ENCODE measurements around the gene MACROD2. TPM values are rescaled to one million over a fixed set of nuclear protein-coding genes. Genes with fewer than 3 reads are reported as not detected.

MACROD2 gene
- total RNA-seq, 1 experiment from 2014 or later = 3.7 TPM

DNA sequence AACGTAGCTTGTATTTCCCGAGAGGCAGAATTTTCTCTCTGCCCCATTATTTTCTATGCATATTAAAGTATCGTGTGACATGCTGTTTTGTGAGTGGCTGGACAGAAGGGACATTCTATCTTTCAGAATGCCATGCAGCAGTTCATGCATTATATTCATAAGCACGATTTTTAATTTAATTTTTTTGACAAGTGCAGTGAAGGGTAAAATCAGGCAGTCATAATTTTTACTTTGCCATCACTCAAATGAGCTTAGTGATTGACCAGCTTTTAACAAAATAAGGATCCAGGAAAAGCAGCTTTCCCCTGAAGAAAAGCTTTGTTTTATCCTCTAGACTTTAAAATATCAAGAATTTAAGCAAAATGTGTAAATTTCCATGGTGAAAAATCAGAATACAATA, 1904.7 kb downstream of the MACROD2 start:
- H3K9me3 ChIP-seq (ENCODE audit: control insufficient read depth in 1 of 2, insufficient read depth in 1 of 2, low read depth in 1 of 2, low read length in 2 of 2) = peaks cover 7 to 15% of the 10 kb centered on the region in 2 experiments; a peak in 2 of 4 replicates
- DNase-seq (ENCODE audit: low read depth, low spot score) (no peak), ATAC-seq (no peak)
- no peak overlapping the region for H3K4me2 ChIP-seq (ENCODE audit: low read length)
- no TSS peak for BruUV-seq (replicated peaks)
- H3K4me1 ChIP-seq (ENCODE audit: control insufficient read depth in 1 of 2, insufficient read depth in 2 of 2, low read length in 2 of 2) = no peaks in the 10 kb centered on the region
- no peak overlapping the region for H3K9ac ChIP-seq (ENCODE audit: low read length)
- RAD21 ChIA-PET (ENCODE audit: low non-redundant PET in 1 of 2, low total read pairs in 2 of 2, uncharacterized antibody in 2 of 2, unreplicated experiment in 2 of 2) = no interaction called here
- POLR2A ChIA-PET = no interaction called here
- no peaks in the 10 kb centered on the region for H3K27me3 ChIP-seq (ENCODE audit: insufficient read depth, low read length)
- intact Hi-C loops (cut with micrococcal nuclease) = no loop called here
- H3K9me2 ChIP-seq (ENCODE audit: insufficient read depth) = no peaks in the 10 kb centered on the region
- H4K20me1 ChIP-seq (ENCODE audit: insufficient read depth) = no peaks in the 10 kb centered on the region
- H3K27ac ChIP-seq (ENCODE audit: low read depth, low read length) = no peak overlapping the region
- TF ChIP-seq, protein P1, sequence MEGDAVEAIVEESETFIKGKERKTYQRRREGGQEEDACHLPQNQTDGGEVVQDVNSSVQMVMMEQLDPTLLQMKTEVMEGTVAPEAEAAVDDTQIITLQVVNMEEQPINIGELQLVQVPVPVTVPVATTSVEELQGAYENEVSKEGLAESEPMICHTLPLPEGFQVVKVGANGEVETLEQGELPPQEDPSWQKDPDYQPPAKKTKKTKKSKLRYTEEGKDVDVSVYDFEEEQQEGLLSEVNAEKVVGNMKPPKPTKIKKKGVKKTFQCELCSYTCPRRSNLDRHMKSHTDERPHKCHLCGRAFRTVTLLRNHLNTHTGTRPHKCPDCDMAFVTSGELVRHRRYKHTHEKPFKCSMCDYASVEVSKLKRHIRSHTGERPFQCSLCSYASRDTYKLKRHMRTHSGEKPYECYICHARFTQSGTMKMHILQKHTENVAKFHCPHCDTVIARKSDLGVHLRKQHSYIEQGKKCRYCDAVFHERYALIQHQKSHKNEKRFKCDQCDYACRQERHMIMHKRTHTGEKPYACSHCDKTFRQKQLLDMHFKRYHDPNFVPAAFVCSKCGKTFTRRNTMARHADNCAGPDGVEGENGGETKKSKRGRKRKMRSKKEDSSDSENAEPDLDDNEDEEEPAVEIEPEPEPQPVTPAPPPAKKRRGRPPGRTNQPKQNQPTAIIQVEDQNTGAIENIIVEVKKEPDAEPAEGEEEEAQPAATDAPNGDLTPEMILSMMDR (IDR thresholded peaks at IDR 0.05 in 2 of 3, conservative IDR thresholded peaks at IDR 0.05 in 1 of 3; ENCODE audit: borderline replicate concordance in 1 of 3, insufficient read depth in 1 of 3, low read depth in 2 of 3, low read length in 2 of 3) = no peak
- TF ChIP-seq FOSL1 (IDR thresholded peaks at IDR 0.05; ENCODE audit: low read depth) (no peak), SIN3A (IDR thresholded peaks at IDR 0.05; ENCODE audit: low read depth) (no peak), ZNF274 (IDR thresholded peaks at IDR 0.05; ENCODE audit: low read depth, low read length) (no peak), YY1 (IDR thresholded peaks at IDR 0.05; ENCODE audit: extremely low read depth, insufficient replicate concordance, low read depth, low read length) (no peak), ZFX (IDR thresholded peaks at IDR 0.05) (no peak), ATF3 (IDR thresholded peaks at IDR 0.05) (no peak), CEBPB (IDR thresholded peaks at IDR 0.05; ENCODE audit: low read depth) (no peak), MAX (IDR thresholded peaks at IDR 0.05) (no peak), CBX3 (IDR thresholded peaks at IDR 0.05; ENCODE audit: low read depth) (no peak), REST (IDR thresholded peaks at IDR 0.05; ENCODE audit: low read depth) (no peak), EGR1 (IDR thresholded peaks at IDR 0.05; ENCODE audit: low read depth) (no peak), EZH2phosphoT487 (IDR thresholded peaks at IDR 0.05; ENCODE audit: borderline replicate concordance) (no peak), RAD21 (IDR thresholded peaks at IDR 0.05; ENCODE audit: low read depth) (no peak), ELF1 (IDR thresholded peaks at IDR 0.05; ENCODE audit: borderline replicate concordance, low read depth) (no peak)
- TF ChIP-seq, protein P2, sequence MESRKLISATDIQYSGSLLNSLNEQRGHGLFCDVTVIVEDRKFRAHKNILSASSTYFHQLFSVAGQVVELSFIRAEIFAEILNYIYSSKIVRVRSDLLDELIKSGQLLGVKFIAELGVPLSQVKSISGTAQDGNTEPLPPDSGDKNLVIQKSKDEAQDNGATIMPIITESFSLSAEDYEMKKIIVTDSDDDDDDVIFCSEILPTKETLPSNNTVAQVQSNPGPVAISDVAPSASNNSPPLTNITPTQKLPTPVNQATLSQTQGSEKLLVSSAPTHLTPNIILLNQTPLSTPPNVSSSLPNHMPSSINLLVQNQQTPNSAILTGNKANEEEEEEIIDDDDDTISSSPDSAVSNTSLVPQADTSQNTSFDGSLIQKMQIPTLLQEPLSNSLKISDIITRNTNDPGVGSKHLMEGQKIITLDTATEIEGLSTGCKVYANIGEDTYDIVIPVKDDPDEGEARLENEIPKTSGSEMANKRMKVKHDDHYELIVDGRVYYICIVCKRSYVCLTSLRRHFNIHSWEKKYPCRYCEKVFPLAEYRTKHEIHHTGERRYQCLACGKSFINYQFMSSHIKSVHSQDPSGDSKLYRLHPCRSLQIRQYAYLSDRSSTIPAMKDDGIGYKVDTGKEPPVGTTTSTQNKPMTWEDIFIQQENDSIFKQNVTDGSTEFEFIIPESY (IDR thresholded peaks at IDR 0.05; ENCODE audit: extremely low read depth, insufficient replicate concordance, low read length) = no peak
- H3K79me2 ChIP-seq (ENCODE audit: insufficient read depth, low read length) = no peaks in the 10 kb centered on the region
- H3K36me3 ChIP-seq (ENCODE audit: control insufficient read depth in 1 of 2, insufficient read depth in 2 of 2, low read length in 2 of 2) = no peaks in the 10 kb centered on the region
- no peak overlapping the region for H3K4me3 ChIP-seq (replicated peaks in 1 of 2; ENCODE audit: low read depth in 1 of 2, low read length in 2 of 2)
- CTCF ChIA-PET = no interaction called here
- no peak overlapping the region for H2AFZ ChIP-seq (ENCODE audit: low read depth, low read length, poor library complexity, severe bottlenecking)

Measured in HCT116 (cell line).